WTC11 (cell line): ENCODE data around the gene SAP30BP. TPM values are rescaled to one million over a fixed set of nuclear protein-coding genes. Genes with fewer than 3 reads are reported as not detected.

ENCODE experiments used
- ATAC-seq: fragments of 200-7000 bp; cut with Tn5 transposase; 2 replicates; pipeline ENCODE4 v1.10.0; 2021; ENCODE audit warnings: mild to moderate bottlenecking, moderate library complexity
- CTCF ChIA-PET: fragments of 300-600 bp; sonication (Branson Sonifier 250); formaldehyde crosslinking; loops from one replicate; lab custom pipeline; 2021; ENCODE audit warnings: antibody characterized with exemption; lab: Charles Lee
- POLR2A ChIA-PET: fragments of 350-600 bp; sonication (Branson Sonifier 250); formaldehyde crosslinking; loops from one replicate; lab custom pipeline; 2021; ENCODE audit warnings: antibody characterized with exemption; lab: Charles Lee
- DNase-seq: peaks from one replicate; pipeline ENCODE4 v3.0.0; 2021; ENCODE audit warnings: low spot score
- H3K27ac Mint-ChIP-seq: 2 replicates; pipeline ENCODE4 v1.8.0; 2021; ENCODE audit warnings: mixed read lengths
- H3K27me3 Mint-ChIP-seq: 2 replicates; pipeline ENCODE4 v1.8.0; 2021; ENCODE audit warnings: low read depth, mild to moderate bottlenecking, moderate library complexity, mixed read lengths
- H3K36me3 Mint-ChIP-seq: 2 replicates; pipeline ENCODE4 v1.8.0; 2021; ENCODE audit warnings: mixed read lengths
- H3K4me1 Mint-ChIP-seq: 2 replicates; pipeline ENCODE4 v1.8.0; 2022; ENCODE audit warnings: mixed read lengths
- H3K4me3 Mint-ChIP-seq: 2 replicates; pipeline ENCODE4 v1.8.0; 2021; ENCODE audit warnings: mild to moderate bottlenecking, moderate library complexity, mixed read lengths
- H3K9me3 Mint-ChIP-seq: 2 replicates; pipeline ENCODE4 v1.8.0; 2021; ENCODE audit warnings: mixed read lengths
- ATF1 ChIP-seq: sonication (generic); formaldehyde crosslinking; IDR thresholded peaks from 2 replicates; pipeline ENCODE4 v1.8.1; 2023; ENCODE audit warnings: mild to moderate bottlenecking, moderate library complexity, missing genetic modification reagents
- CREM ChIP-seq: sonication (generic); formaldehyde crosslinking; IDR thresholded peaks from 2 replicates; pipeline ENCODE4 v1.8.1; 2022; ENCODE audit warnings: mild to moderate bottlenecking, missing genetic modification reagents, moderate library complexity
- EMX1 ChIP-seq: fragments of 250-450 bp; sonication (Bioruptor Pico); IDR thresholded peaks from 2 replicates; pipeline ENCODE4 v1.8.0; 2021; ENCODE audit warnings: mild to moderate bottlenecking
- ESRRA ChIP-seq: sonication (generic); formaldehyde crosslinking; IDR thresholded peaks from 2 replicates; pipeline ENCODE4 v1.8.1; 2022; ENCODE audit warnings: mild to moderate bottlenecking, missing genetic modification reagents, borderline replicate concordance
- FOXP1 ChIP-seq: sonication (generic); formaldehyde crosslinking; IDR thresholded peaks from 2 replicates; pipeline ENCODE4 v1.8.0; 2022; ENCODE audit warnings: missing genetic modification reagents, mild to moderate bottlenecking, moderate library complexity, borderline replicate concordance
- GTF2I ChIP-seq: fragments of 250-450 bp; sonication (Bioruptor Pico); conservative IDR thresholded peaks from 2 replicates; pipeline ENCODE4 v1.4.0; 2021; ENCODE audit warnings: mild to moderate bottlenecking
- IRF2 ChIP-seq: sonication (generic); formaldehyde crosslinking; IDR thresholded peaks from 2 replicates; pipeline ENCODE4 v1.8.0; 2022; ENCODE audit warnings: low read depth, missing genetic modification reagents, borderline replicate concordance
- MYBL2 ChIP-seq: sonication (generic); formaldehyde crosslinking; IDR thresholded peaks from 2 replicates; pipeline ENCODE4 v1.8.1; 2023; ENCODE audit warnings: mild to moderate bottlenecking, moderate library complexity, missing genetic modification reagents
- NR2C2 ChIP-seq: sonication (generic); formaldehyde crosslinking; IDR thresholded peaks from 2 replicates; pipeline ENCODE4 v1.8.0; 2022; ENCODE audit warnings: mild to moderate bottlenecking, missing genetic modification reagents
- OVOL2 ChIP-seq: fragments of 250-450 bp; sonication (Bioruptor Pico); IDR thresholded peaks from 2 replicates; pipeline ENCODE4 v1.9.0; 2021; ENCODE audit warnings: mild to moderate bottlenecking, borderline replicate concordance
- TCF7 ChIP-seq: sonication (generic); formaldehyde crosslinking; IDR thresholded peaks from 2 replicates; pipeline ENCODE4 v1.8.0; 2022; ENCODE audit warnings: mild to moderate bottlenecking, low read depth, missing genetic modification reagents, moderate library complexity
- TEAD1 ChIP-seq: sonication (generic); formaldehyde crosslinking; IDR thresholded peaks from 2 replicates; pipeline ENCODE4 v1.8.0; 2022; ENCODE audit warnings: mild to moderate bottlenecking, missing genetic modification reagents
- ZNF263 ChIP-seq: sonication (generic); formaldehyde crosslinking; IDR thresholded peaks from 2 replicates; pipeline ENCODE4 v1.8.1; 2022; ENCODE audit warnings: low read depth, mild to moderate bottlenecking, moderate library complexity, missing genetic modification reagents
- ZNF317 ChIP-seq: sonication (generic); formaldehyde crosslinking; IDR thresholded peaks from 2 replicates; pipeline ENCODE4 v1.8.1; 2023; ENCODE audit warnings: low read depth, mild to moderate bottlenecking, moderate library complexity, missing genetic modification reagents, borderline replicate concordance
- total RNA-seq: library from RNA; stranded (reverse); gene quantifications from 3 replicates; pipeline ENCODE4 v1.2.3, GENCODE V29; 2021
- TF ChIP-seq, protein P1 (sequence below): sonication (generic); formaldehyde crosslinking; IDR thresholded peaks from 2 replicates; pipeline ENCODE4 v1.8.1; 2023; ENCODE audit warnings: mild to moderate bottlenecking, moderate library complexity, missing genetic modification reagents
- TF ChIP-seq, protein P2 (sequence below): sonication (generic); formaldehyde crosslinking; IDR thresholded peaks from 2 replicates; pipeline ENCODE4 v1.8.0; 2022; ENCODE audit warnings: mild to moderate bottlenecking, missing genetic modification reagents
- TF ChIP-seq, protein P3 (sequence below): sonication (generic); formaldehyde crosslinking; IDR thresholded peaks from 2 replicates; pipeline ENCODE4 v1.8.1; 2023; ENCODE audit warnings: mild to moderate bottlenecking, missing genetic modification reagents
- TF ChIP-seq, protein P4 (sequence below): sonication (generic); formaldehyde crosslinking; IDR thresholded peaks from 2 replicates; pipeline ENCODE4 v1.8.1; 2023; ENCODE audit warnings: mild to moderate bottlenecking, missing genetic modification reagents, moderate library complexity
- TF ChIP-seq, protein P5 (sequence below): sonication (generic); formaldehyde crosslinking; IDR thresholded peaks from 2 replicates; pipeline ENCODE4 v1.8.0; 2023; ENCODE audit warnings: missing genetic modification reagents, mild to moderate bottlenecking, borderline replicate concordance

Gene SAP30BP
- total RNA-seq, 1 experiment from 2014 or later = 86.8 TPM

DNA sequence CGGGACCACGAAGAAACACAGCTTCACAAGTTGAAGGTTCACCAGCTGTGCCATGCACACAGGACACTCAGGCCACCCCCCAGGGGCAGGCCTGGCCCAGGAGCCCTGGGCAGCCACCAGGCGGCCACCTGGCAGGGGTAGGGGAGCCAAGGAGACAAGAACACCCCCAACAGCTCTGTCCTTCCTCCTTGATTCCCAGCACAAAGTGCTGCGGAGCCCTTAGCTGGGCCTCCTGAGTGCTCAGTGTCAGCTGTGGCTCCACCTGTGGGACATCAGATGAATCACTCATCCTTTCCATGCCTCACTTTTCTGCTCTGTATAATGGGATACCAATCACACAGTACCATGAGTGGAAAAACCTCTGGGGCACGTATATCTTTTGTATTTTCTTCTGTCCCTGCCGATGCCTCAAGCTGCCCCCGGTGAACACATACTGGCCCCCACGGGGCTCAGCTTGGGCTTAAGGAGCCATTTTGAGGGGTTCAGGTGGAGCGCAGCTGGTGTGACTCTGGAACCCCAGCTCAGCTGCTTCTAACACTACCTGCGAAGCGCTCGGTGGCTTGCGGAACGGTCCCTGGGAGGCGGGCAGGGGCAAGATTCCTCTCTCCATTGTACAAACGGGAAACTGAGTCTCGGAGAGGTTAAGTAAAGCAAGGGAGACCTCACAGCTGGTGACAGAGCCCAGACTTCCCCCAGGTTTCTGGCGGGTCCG is 85.8 kb downstream of the SAP30BP start:
- CTCF ChIA-PET = interaction anchor here (0.6 to 9.4 kb wide), 84 partner anchors 8 to 492 kb away, joined by 3 to 318 read pairs (median 5); partner anchors contain the start of genes ACOX1, GALK1, GGA3 and ITGB4
- ATAC-seq (no peak), DNase-seq (no peak)
- Mint-ChIP-seq H3K9me3 (no peaks in the 10 kb centered on the region), H3K36me3 (no peaks in the 10 kb centered on the region), H3K27me3 (peaks cover 8% of the 10 kb centered on the region), H3K4me1 (peaks cover 6% of the 10 kb centered on the region), H3K27ac (no peak overlapping the region), H3K4me3 (peak overlapping the region; percentile 56)
- POLR2A ChIA-PET = interaction anchor here (0.7 to 1.6 kb wide), 7 partner anchors 12 to 86 kb away, joined by 3 to 13 read pairs (median 4); partner anchors contain the start of genes GALK1, ITGB4, RECQL5 and SAP30BP
- TF ChIP-seq OVOL2 (CRISPR knock-in tag) (no peak), GTF2I (peak; percentile 88), MYBL2 (CRISPR knock-in tag) (0 out of 2 replicates have a peak, but pooled peaks have one; percentile 5)
- TF ChIP-seq, protein P1, sequence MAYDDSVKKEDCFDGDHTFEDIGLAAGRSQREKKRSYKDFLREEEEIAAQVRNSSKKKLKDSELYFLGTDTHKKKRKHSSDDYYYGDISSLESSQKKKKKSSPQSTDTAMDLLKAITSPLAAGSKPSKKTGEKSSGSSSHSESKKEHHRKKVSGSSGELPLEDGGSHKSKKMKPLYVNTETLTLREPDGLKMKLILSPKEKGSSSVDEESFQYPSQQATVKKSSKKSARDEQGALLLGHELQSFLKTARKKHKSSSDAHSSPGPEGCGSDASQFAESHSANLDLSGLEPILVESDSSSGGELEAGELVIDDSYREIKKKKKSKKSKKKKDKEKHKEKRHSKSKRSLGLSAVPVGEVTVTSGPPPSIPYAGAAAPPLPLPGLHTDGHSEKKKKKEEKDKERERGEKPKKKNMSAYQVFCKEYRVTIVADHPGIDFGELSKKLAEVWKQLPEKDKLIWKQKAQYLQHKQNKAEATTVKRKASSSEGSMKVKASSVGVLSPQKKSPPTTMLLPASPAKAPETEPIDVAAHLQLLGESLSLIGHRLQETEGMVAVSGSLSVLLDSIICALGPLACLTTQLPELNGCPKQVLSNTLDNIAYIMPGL (CRISPR knock-in tag) = no peak

DNA sequence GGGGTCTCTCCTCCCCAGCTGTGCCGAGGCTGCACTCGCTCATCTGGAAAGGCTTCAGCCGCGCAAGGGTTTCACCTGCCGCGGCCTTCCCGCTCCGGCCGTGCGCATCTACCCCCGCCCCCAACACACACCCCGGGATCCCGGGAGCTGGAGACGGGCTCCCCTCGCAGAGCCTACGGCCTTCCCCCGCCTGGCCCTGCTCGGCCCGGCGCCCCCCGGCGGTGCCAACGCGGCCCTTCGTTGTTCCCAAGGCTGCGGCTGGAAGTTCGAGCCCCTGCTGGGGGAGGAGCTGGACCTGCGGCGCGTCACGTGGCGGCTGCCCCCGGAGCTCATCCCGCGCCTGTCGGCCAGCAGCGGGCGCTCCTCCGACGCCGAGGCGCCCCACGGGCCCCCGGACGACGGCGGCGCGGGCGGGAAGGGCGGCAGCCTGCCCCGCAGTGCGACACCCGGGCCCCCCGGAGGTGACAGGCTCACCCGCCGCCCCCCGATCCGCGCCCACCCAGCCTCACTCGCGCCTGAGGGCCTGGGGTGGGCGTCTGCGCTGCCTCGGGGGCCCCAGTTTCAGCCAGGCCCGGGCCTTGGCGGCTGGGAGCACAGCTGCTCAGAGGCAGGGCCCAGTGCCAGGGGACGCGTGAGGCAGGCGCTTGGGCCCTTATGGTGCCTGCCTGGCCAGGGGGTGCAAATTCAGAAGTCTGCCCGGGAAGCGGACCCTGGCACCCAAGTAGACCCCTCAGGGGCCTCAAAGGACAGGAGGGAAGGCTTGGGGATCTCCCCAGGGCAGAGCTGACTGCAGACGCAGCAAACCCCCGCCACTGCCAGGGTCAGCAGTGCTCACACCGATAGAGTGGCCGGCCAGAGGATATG is 86.6 kb downstream of the SAP30BP start:
- Mint-ChIP-seq H3K27me3 (peaks cover 8% of the 10 kb centered on the region), H3K36me3 (no peaks in the 10 kb centered on the region), H3K27ac (no peak overlapping the region), H3K9me3 (no peaks in the 10 kb centered on the region), H3K4me3 (peak overlapping the region; percentile 56), H3K4me1 (peaks cover 9% of the 10 kb centered on the region)
- ChIA-PET CTCF (interaction anchor here (0.6 to 9.4 kb wide), 88 partner anchors 8 to 513 kb away, joined by 3 to 318 read pairs (median 5); partner anchors contain the start of genes ACOX1, GALK1, GGA3 and ITGB4), POLR2A (interaction anchor here (0.7 to 1.6 kb wide), 8 partner anchors 11 to 87 kb away, joined by 3 to 13 read pairs (median 4); partner anchors contain the start of genes GALK1, ITGB4, RECQL5 and SAP30BP)
- ATAC-seq (peak; percentile 58), DNase-seq (peak; percentile 85)
- TF ChIP-seq ZNF317 (no peak; the same call in 1 of the 2 replicates), ATF1 (no peak), ZNF263 (CRISPR knock-in tag) (peak; percentile 51; the same call in 1 of the 2 replicates), TCF7 (no peak; the same call in 1 of the 2 replicates), MYBL2 (CRISPR knock-in tag) (0 out of 2 replicates have a peak, but pooled peaks have one; percentile 44), EMX1 (CRISPR knock-in tag) (no peak), TEAD1 (0 out of 2 replicates have a peak, but pooled peaks have one; percentile 26), ESRRA (peak; percentile 35; the same call in 1 of the 2 replicates), FOXP1 (CRISPR knock-in tag) (peak; percentile 81), CREM (CRISPR knock-in tag) (peak; percentile 61; the same call in 1 of the 2 replicates), IRF2 (CRISPR knock-in tag) (no peak), NR2C2 (CRISPR knock-in tag) (no peak)
- TF ChIP-seq, protein P2, sequence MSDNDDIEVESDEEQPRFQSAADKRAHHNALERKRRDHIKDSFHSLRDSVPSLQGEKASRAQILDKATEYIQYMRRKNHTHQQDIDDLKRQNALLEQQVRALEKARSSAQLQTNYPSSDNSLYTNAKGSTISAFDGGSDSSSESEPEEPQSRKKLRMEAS = peak; percentile 75; the same call in 1 of the 2 replicates
- TF ChIP-seq, protein P1 (CRISPR knock-in tag) = peak; percentile 98
- TF ChIP-seq, protein P3, sequence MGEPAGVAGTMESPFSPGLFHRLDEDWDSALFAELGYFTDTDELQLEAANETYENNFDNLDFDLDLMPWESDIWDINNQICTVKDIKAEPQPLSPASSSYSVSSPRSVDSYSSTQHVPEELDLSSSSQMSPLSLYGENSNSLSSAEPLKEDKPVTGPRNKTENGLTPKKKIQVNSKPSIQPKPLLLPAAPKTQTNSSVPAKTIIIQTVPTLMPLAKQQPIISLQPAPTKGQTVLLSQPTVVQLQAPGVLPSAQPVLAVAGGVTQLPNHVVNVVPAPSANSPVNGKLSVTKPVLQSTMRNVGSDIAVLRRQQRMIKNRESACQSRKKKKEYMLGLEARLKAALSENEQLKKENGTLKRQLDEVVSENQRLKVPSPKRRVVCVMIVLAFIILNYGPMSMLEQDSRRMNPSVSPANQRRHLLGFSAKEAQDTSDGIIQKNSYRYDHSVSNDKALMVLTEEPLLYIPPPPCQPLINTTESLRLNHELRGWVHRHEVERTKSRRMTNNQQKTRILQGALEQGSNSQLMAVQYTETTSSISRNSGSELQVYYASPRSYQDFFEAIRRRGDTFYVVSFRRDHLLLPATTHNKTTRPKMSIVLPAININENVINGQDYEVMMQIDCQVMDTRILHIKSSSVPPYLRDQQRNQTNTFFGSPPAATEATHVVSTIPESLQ (CRISPR knock-in tag) = no peak
- TF ChIP-seq, protein P4, sequence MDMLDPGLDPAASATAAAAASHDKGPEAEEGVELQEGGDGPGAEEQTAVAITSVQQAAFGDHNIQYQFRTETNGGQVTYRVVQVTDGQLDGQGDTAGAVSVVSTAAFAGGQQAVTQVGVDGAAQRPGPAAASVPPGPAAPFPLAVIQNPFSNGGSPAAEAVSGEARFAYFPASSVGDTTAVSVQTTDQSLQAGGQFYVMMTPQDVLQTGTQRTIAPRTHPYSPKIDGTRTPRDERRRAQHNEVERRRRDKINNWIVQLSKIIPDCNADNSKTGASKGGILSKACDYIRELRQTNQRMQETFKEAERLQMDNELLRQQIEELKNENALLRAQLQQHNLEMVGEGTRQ = peak; percentile 98
- TF ChIP-seq, protein P5, sequence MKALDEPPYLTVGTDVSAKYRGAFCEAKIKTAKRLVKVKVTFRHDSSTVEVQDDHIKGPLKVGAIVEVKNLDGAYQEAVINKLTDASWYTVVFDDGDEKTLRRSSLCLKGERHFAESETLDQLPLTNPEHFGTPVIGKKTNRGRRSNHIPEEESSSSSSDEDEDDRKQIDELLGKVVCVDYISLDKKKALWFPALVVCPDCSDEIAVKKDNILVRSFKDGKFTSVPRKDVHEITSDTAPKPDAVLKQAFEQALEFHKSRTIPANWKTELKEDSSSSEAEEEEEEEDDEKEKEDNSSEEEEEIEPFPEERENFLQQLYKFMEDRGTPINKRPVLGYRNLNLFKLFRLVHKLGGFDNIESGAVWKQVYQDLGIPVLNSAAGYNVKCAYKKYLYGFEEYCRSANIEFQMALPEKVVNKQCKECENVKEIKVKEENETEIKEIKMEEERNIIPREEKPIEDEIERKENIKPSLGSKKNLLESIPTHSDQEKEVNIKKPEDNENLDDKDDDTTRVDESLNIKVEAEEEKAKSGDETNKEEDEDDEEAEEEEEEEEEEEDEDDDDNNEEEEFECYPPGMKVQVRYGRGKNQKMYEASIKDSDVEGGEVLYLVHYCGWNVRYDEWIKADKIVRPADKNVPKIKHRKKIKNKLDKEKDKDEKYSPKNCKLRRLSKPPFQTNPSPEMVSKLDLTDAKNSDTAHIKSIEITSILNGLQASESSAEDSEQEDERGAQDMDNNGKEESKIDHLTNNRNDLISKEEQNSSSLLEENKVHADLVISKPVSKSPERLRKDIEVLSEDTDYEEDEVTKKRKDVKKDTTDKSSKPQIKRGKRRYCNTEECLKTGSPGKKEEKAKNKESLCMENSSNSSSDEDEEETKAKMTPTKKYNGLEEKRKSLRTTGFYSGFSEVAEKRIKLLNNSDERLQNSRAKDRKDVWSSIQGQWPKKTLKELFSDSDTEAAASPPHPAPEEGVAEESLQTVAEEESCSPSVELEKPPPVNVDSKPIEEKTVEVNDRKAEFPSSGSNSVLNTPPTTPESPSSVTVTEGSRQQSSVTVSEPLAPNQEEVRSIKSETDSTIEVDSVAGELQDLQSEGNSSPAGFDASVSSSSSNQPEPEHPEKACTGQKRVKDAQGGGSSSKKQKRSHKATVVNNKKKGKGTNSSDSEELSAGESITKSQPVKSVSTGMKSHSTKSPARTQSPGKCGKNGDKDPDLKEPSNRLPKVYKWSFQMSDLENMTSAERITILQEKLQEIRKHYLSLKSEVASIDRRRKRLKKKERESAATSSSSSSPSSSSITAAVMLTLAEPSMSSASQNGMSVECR (CRISPR knock-in tag) = no peak
